Urinary bladder (tissue), 4 donors: Measurements from ENCODE around the gene ARHGAP26. TPM values are rescaled to one million over a fixed set of nuclear protein-coding genes. Genes with fewer than 3 reads are reported as not detected.

Experiments used
- DNase-seq: peaks from one replicate; pipeline ENCODE4 v3.0.0-alpha.2; 2015; ENCODE audit errors: extremely low spot score
- H3K27ac ChIP-seq: one replicate; pipeline ENCODE4 v1.5.1; 2013; ENCODE audit warnings: low read depth, mild to moderate bottlenecking, moderate library complexity
- H3K36me3 ChIP-seq: one replicate; pipeline ENCODE4 v1.6.1; 2013; ENCODE audit warnings: mild to moderate bottlenecking, moderate library complexity; ENCODE audit not compliant: insufficient read depth
- H3K4me1 ChIP-seq: one replicate; pipeline ENCODE4 v1.6.1; 2013; ENCODE audit warnings: mild to moderate bottlenecking, moderate library complexity; ENCODE audit not compliant: insufficient read depth
- H3K4me3 ChIP-seq: one replicate; pipeline ENCODE4 v1.5.1; 2013; ENCODE audit warnings: low read depth, low read length
- WGBS: extraction: QIAGEN DNeasy Blood & Tissue Kit; methylation state at CpG from one replicate; pipeline ENCODE4 v1.1.7; 2013; 5-methylcytosine and 5-hydroxymethylcytosine counted together
- polyA plus RNA-seq: library from polyadenylated mRNA; stranded (reverse); fragments of 200-250 nt; gene quantifications from one replicate; pipeline ENCODE4 v1.2.3, GENCODE V29; 2013
- total RNA-seq: library from RNA; depleted of rRNA; stranded (reverse); fragments of >200 nt; gene quantifications from one replicate; pipeline ENCODE4 v1.2.3, GENCODE V29; 2014
- donor health status: healthy with polysubstance abuse.
- donor health status: healthy.

ARHGAP26 gene
- total and polyA plus RNA-seq, 2 donors = 5.7 to 54.2 TPM

DNA sequence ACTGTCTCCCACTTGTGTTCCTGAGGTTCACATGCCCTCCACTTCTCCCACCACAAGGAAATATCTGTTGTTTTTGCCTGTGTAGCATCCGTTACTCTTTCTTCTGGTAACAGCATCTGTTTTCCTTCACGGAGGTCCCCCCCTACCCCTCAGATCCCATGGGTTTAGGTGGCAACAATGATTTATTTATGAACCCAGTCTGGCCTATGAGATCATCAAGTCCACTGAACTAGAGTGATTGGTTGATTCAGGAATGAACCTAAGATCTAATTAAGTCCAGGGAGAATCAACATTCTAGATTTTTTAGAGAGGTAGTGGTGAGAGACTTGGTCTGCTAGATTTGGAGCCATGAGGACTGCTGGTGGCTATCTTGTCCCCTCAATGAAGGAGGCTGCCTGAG lies 466.5 kb downstream of the ARHGAP26 start:
- no peak overlapping the region for H3K27ac ChIP-seq
- WGBS = 89% methylated on average over 2 of the region's 2 CpGs
- H3K4me3 ChIP-seq = no peak overlapping the region
- no peaks in the 10 kb centered on the region for H3K36me3 ChIP-seq
- DNase-seq = no peak
- H3K4me1 ChIP-seq = no peaks in the 10 kb centered on the region

DNA sequence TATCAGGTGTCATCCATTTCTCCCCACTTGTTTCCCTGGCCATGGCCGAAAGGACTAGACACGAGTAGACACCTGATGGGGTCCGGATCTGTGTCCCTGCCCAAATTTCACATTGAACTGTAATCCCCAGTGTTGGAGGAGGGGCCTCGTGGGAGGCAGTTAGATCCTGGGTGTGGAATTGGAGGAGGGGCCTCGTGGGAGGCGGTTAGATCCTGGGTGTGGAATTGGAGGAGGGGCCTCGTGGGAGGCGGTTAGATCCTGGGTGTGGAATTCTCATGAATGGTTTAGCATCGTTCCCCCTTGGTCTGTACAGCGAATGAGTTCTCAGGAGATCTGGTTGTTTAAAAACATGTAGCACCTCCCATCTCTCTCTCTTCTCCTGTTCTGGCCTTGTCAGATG lies 467.5 kb downstream of the ARHGAP26 start:
- H3K36me3 ChIP-seq = no peaks in the 10 kb centered on the region
- no peak overlapping the region for H3K4me3 ChIP-seq
- no peak for DNase-seq
- H3K27ac ChIP-seq = no peak overlapping the region
- 94% methylated on average over 10 of the region's 10 CpGs for WGBS
- H3K4me1 ChIP-seq = no peaks in the 10 kb centered on the region

- Histone ChIP-seq H3K4me3 (no peak overlapping the region), H3K4me1 (no peaks in the 10 kb centered on the region), H3K36me3 (no peaks in the 10 kb centered on the region), H3K27ac (no peak overlapping the region)
- DNase-seq = no peak
- WGBS = 97% methylated on average over 2 of the region's 2 CpGs
Measured at GRCh38 chr5:143238620-143239019, 468.4 kb downstream of the ARHGAP26 start.

- Histone ChIP-seq H3K4me1 (no peaks in the 10 kb centered on the region), H3K27ac (no peak overlapping the region), H3K36me3 (no peaks in the 10 kb centered on the region), H3K4me3 (no peak overlapping the region)
- DNase-seq = no peak
- 86% methylated on average over 5 of the region's 5 CpGs for WGBS
Measured at GRCh38 chr5:143239882-143240518, 469.8 kb downstream of the ARHGAP26 start.

- 58% methylated on average over 1 of the region's 1 CpG for WGBS
- no peak overlapping the region for H3K27ac ChIP-seq
- no peak for DNase-seq
- H3K36me3 ChIP-seq = no peaks in the 10 kb centered on the region
- no peak overlapping the region for H3K4me3 ChIP-seq
- no peaks in the 10 kb centered on the region for H3K4me1 ChIP-seq
Measured at GRCh38 chr5:143241892-143242291, 471.7 kb downstream of the ARHGAP26 start.

DNA sequence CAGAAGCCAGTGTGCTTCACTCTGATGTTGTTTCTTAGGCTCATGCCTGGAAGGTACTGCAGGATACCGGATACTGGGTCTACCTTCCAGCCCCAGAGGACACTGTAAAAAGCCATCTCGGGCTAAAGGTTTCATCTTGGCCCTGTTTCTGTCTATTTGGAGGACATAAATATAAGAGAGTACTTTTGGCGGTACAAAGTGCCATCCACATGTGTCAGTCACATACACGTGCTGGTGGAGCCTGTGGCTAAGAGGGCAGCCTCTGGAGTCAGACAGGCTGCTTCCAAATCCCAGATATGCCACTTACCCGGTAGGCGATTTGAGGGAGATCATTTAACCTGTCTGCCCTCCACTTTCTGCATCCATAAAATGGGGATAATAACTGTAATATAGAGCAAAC lies 472.9 kb downstream of the ARHGAP26 start:
- no peak for DNase-seq
- H3K4me1 ChIP-seq = no peaks in the 10 kb centered on the region
- no peak overlapping the region for H3K27ac ChIP-seq
- 95% methylated on average over 6 of the region's 6 CpGs for WGBS
- H3K36me3 ChIP-seq = no peaks in the 10 kb centered on the region
- no peak overlapping the region for H3K4me3 ChIP-seq

DNA sequence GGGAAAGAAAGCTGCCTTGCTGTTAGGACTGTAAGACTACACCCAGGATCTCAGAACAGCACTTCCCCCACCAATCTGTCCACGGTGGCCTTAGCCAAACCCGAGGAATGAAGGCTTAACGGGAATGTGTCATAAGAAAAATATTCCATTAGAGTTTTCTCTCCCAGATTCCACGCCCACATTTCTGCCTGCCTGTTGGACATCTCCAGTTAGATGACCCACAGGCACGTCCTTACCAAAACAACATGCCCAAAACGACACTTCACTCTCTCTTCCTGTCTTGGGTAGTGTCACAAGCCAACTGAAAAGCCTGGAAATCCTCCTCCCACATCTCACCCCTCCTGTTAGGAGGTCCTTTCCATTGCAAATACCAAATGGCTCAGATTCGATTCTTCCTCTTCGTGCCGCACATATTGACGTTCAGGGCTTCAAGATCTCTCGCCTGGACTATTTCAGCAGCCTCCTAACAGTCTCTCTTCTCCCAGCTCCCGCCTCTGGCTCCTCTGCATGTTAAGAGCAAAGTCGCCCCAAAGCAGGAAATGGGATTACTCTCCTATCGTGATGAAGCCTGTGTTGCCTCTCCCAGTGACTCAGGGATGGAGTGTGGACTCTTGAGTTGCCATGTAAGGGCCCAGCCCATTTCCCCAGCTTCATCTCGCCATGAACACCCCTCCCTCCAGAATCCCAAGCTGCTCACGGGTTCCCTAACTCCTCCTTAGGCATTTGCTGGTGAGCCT lies 474.0 kb downstream of the ARHGAP26 start:
- 44% methylated on average over 16 of the region's 16 CpGs for WGBS
- H3K4me1 ChIP-seq = no peaks in the 10 kb centered on the region
- H3K27ac ChIP-seq = no peak overlapping the region
- H3K36me3 ChIP-seq = no peaks in the 10 kb centered on the region
- DNase-seq = no peak
- H3K4me3 ChIP-seq = no peak overlapping the region

DNA sequence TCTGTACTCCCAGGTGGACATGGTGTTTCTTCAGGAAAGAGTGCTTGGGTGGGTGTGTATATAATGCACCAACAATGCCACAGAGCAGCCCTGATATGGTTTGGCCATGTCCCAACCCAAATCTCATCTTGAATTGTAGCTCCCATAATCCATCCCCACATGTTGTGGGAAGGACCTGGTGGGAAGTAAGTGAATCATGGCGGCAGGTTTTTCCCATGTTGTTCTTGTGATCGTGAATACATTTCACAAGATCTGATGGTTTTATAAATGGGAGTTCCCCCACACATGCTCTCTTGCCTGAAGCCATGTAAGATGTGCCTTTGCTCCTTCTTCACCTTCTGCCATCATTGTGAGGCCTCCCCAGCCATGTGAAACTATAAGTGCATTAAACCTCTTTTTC lies 474.8 kb downstream of the ARHGAP26 start:
- Histone ChIP-seq H3K4me1 (no peaks in the 10 kb centered on the region), H3K27ac (no peak overlapping the region), H3K4me3 (no peak overlapping the region), H3K36me3 (no peaks in the 10 kb centered on the region)
- 74% methylated on average over 2 of the region's 2 CpGs for WGBS
- no peak for DNase-seq

DNA sequence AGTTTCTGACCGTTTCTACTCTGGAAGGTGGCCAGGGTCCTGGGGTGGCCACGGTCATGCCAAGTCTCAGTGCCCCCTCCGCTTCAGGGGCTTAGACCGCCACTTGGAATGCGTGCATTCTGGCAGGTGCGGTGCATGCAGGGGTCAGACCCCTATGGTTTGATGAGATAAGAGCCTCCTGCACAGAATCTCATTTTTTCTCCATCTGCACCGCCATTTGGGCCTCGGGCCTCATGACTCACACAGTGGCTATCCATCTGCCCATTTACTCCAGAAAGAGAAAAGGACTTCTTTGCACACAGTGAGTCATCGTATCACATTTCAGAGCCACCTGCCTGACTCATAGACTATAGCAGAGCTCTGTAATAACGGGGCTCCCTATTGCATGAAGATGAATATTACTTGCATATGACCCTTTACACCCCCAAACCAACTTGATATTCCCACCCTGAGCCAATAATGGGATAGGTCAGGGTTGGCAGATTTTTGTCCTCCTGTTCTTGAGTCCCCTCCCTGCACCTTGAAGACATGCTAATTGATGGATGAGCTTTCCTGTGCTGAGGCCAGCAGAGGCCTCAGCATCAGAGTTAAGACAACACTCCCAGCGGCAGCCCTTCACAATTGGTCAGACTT lies 475.9 kb downstream of the ARHGAP26 start:
- 89% methylated on average over 11 of the region's 11 CpGs for WGBS
- DNase-seq = no peak
- no peaks in the 10 kb centered on the region for H3K4me1 ChIP-seq
- no peak overlapping the region for H3K27ac ChIP-seq
- no peak overlapping the region for H3K4me3 ChIP-seq
- no peaks in the 10 kb centered on the region for H3K36me3 ChIP-seq

DNA sequence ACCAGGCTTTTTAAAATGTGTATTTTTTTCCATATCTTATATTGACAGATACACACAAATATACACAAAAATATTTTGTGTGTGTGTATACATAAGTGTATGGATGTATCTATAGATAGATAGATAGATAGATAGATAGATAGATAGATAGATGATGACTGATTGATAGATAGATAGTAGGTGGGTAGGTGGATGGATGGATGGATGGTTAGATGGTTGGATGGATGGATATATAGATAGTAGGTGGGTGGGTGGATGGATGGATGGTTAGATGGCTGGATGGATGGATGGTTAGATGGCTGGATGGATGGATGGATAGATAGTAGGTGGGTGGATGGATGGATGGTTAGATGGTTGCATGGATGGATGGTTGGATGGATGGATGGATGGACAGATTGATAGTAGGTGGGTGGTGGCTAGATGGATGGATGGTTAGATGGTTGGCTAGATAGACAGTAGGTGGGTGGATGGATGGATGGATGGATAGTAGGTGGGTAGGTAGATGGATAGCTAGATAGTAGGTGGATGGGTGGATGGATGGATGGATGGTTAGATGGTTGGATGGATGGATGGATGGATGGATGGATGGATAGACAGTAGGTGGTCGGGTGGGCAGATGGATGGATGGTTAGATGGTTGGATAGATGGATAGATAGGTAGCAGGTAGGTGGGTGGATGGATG lies 477.1 kb downstream of the ARHGAP26 start:
- no peak for DNase-seq
- H3K4me1 ChIP-seq = no peaks in the 10 kb centered on the region
- H3K4me3 ChIP-seq = no peak overlapping the region
- no peak overlapping the region for H3K27ac ChIP-seq
- 93% methylated on average over 1 of the region's 1 CpG for WGBS
- no peaks in the 10 kb centered on the region for H3K36me3 ChIP-seq

DNA sequence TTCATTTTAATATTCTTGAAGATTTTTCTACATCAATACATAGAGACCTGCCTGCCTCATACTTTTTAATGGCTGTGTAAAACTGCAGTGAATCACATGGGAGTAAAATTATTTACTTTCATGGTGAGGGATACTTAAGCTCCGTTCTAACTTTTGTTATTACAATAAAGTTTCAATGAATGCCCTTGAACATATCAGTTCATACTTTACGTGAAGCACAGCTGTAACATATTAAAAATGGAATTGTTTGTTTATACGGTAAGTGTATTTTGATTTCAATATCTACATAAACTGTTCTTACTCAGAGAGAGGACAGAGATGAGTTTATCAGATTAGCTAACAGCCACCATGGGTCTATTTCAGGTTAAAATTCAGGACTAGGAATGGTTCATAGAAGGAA lies 478.2 kb downstream of the ARHGAP26 start:
- 62% methylated on average over 3 of the region's 3 CpGs for WGBS
- Histone ChIP-seq H3K27ac (no peak overlapping the region), H3K36me3 (no peaks in the 10 kb centered on the region), H3K4me1 (no peaks in the 10 kb centered on the region), H3K4me3 (no peak overlapping the region)
- no peak for DNase-seq

- 82% methylated on average over 3 of the region's 3 CpGs for WGBS
- DNase-seq = no peak
- no peaks in the 10 kb centered on the region for H3K4me1 ChIP-seq
- H3K4me3 ChIP-seq = no peak overlapping the region
- no peak overlapping the region for H3K27ac ChIP-seq
- H3K36me3 ChIP-seq = no peaks in the 10 kb centered on the region
Measured at GRCh38 chr5:143248822-143249579, 478.8 kb downstream of the ARHGAP26 start.

- no peaks in the 10 kb centered on the region for H3K4me1 ChIP-seq
- H3K4me3 ChIP-seq = no peak overlapping the region
- no peak overlapping the region for H3K27ac ChIP-seq
- no peaks in the 10 kb centered on the region for H3K36me3 ChIP-seq
- DNase-seq = no peak
- 95% methylated on average over 2 of the region's 2 CpGs for WGBS
Measured at GRCh38 chr5:143249851-143250250, 479.7 kb downstream of the ARHGAP26 start.
